Duodenal mucosa (tissue), 2 donors: Measurements from ENCODE around the gene HSPA2.

Experiments
- H3K27ac ChIP-seq: one replicate; pipeline ENCODE4 v1.7.0; 2013; ENCODE audit warnings: low read depth, low read length
- H3K27me3 ChIP-seq, 2 donors: one replicate each; pipeline ENCODE4 v1.7.0; 2013; ENCODE audit warnings: low read length in 2 of 2, control low read depth in 1 of 2; ENCODE audit not compliant: insufficient read depth in 2 of 2, control insufficient read depth in 1 of 2
- H3K36me3 ChIP-seq, 2 donors: one replicate each; pipeline ENCODE4 v1.7.0; 2013; ENCODE audit warnings: low read length in 2 of 2, control low read depth in 1 of 2; ENCODE audit not compliant: insufficient read depth in 2 of 2, control insufficient read depth in 1 of 2
- H3K4me1 ChIP-seq, 2 donors: one replicate each; pipeline ENCODE4 v1.7.0; 2013; ENCODE audit warnings: low read length in 2 of 2, control low read depth in 1 of 2; ENCODE audit not compliant: insufficient read depth in 2 of 2, control insufficient read depth in 1 of 2
- H3K4me3 ChIP-seq, 2 donors: one replicate each; pipeline ENCODE4 v1.7.0; 2013; ENCODE audit warnings: low read length in 2 of 2, low read depth in 1 of 2
- H3K9ac ChIP-seq, 2 donors: one replicate each; pipeline ENCODE4 v1.7.0; 2013; ENCODE audit warnings: low read length in 2 of 2, low read depth in 1 of 2
- H3K9me3 ChIP-seq, 2 donors: one replicate each; pipeline ENCODE4 v1.7.0; 2013; ENCODE audit warnings: low read length in 2 of 2, control low read depth in 1 of 2; ENCODE audit not compliant: control insufficient read depth in 1 of 2

The HSPA2 gene

DNA sequence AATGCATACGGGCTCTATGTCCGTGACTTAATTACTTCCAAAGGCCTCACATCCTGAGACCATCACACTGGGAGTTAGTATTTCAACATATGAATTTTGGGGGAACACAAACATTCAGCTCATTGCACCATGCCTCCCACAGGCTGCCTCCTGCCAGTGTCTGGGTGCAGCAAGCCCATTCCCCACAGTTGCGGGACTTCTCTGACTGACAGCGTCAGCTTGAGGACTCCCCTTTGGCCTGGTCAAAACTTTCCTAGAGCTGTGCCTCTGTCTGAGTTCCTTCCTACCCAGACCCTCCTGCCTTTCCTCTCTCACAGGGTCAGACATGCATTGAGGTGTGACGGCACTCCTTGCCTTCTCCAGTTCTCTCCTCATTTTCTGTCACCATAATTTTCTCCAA, 36.7 kb downstream of the HSPA2 start:
- no peaks in the 10 kb centered on the region for H3K36me3 ChIP-seq
- H3K9ac ChIP-seq: no peak overlapping the region
- H3K9me3 ChIP-seq: no peaks in the 10 kb centered on the region
- no peaks in the 10 kb centered on the region for H3K4me1 ChIP-seq
- H3K4me3 ChIP-seq: no peak overlapping the region
- H3K27ac ChIP-seq: no peak overlapping the region
- H3K27me3 ChIP-seq: no peaks in the 10 kb centered on the region

DNA sequence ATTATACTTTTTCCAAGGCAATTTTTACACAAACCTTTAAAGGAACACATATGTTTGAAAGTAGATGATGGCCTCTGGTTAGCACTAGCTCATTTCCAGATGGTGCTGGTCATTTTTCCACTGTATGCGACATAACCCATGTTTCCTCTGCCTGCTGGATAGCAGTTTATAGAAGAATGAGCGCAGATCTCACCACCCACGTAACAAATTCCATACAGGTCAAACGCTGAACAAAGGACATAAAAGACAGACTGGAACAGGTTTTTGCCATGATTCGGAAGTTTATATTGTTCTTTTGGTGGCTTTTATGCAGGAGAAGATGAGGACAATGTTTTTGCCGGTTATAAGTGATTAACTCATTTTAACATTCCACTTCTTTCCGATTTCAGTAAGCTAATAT, 39.9 kb downstream of the HSPA2 start:
- no peaks in the 10 kb centered on the region for H3K9me3 ChIP-seq
- no peak overlapping the region for H3K9ac ChIP-seq
- no peak overlapping the region for H3K27ac ChIP-seq
- no peaks in the 10 kb centered on the region for H3K27me3 ChIP-seq
- H3K36me3 ChIP-seq: no peaks in the 10 kb centered on the region
- no peaks in the 10 kb centered on the region for H3K4me1 ChIP-seq
- no peak overlapping the region for H3K4me3 ChIP-seq

DNA sequence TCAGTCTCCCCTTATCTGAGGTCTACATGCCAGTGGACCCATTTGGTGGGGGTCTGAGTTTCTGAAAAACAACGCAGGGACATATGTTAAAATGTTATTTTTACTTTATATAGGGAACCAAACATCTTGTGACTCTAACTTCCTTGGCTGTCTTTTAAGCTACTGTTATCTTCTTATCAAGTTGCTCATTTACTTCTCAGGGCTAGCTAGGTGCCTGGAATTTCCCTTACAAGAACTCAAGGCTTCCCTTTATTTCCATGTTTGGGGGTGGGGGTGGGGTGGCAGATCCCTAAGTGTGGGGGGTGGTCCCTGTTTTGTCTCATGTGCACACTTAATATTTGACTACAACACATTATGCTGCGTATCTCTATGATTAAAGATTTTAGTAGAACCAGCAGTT, 40.8 kb downstream of the HSPA2 start:
- H3K9ac ChIP-seq: no peak overlapping the region
- no peaks in the 10 kb centered on the region for H3K27me3 ChIP-seq
- no peaks in the 10 kb centered on the region for H3K9me3 ChIP-seq
- H3K36me3 ChIP-seq: no peaks in the 10 kb centered on the region
- H3K4me3 ChIP-seq: no peak overlapping the region
- H3K27ac ChIP-seq: no peak overlapping the region
- H3K4me1 ChIP-seq: no peaks in the 10 kb centered on the region

DNA sequence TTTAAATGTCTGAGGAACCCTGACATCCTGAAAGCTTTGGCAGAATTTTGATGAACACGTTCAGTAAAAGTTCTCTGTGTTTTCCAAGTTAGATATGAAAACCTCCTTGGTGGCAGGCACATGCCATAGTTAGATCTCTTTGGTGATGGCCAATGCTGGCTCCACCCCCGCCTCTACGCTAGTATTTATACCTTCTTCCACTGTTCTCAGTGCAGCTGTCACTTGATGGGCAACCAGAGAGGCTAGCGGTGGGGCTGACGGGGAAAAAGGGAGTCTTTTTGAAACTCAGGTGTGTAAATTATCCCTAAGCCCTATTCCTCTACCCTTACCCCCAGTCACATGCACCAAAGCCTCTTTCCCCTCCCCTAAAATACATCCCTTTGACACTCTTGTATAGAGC, 41.3 kb downstream of the HSPA2 start:
- H3K27me3 ChIP-seq: no peaks in the 10 kb centered on the region
- no peak overlapping the region for H3K27ac ChIP-seq
- H3K9ac ChIP-seq: no peak overlapping the region
- no peaks in the 10 kb centered on the region for H3K36me3 ChIP-seq
- H3K4me1 ChIP-seq: no peaks in the 10 kb centered on the region
- no peak overlapping the region for H3K4me3 ChIP-seq
- H3K9me3 ChIP-seq: no peaks in the 10 kb centered on the region

DNA sequence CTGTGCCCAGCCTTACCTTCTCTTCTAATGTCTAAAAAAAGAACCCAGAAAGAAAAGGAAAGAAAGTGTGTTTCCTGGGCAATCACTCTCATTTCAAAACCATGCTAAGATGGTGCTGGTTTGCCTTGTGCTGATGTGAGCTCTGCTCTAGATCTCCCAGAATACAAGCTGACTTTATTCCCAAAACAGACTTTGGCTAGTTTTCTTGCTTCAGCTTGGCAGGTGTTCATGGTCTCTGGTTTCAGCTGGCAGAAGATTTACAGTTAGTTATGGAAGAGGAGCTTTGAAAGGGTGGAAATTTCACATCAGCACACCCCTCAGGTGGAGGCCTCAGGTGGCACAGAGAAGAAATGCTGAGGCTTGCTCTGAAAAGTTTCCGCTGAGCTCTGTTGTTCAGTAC, 43.6 kb downstream of the HSPA2 start:
- H3K9me3 ChIP-seq: no peaks in the 10 kb centered on the region
- H3K27me3 ChIP-seq: no peaks in the 10 kb centered on the region
- H3K4me1 ChIP-seq: no peaks in the 10 kb centered on the region
- H3K27ac ChIP-seq: no peak overlapping the region
- H3K9ac ChIP-seq: no peak overlapping the region
- no peak overlapping the region for H3K4me3 ChIP-seq
- no peaks in the 10 kb centered on the region for H3K36me3 ChIP-seq

DNA sequence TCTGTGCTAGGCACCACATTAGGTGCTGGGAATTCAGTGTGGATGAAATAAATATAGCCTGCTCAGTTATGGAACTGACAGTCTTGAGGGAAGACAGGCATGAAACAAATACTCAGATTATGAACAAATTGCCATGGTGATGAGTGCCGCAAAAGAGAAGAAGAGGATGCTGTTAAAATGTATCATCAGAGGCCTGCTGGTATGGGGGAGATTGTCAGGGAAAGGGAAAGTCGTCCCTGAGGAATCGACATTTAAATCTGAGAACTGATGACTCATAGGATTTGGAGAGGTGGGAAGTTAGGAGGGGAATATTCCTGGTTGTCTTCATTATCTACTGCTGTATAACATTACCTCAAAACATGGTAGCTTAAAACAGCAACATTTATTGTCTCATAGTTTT, 51.3 kb downstream of the HSPA2 start:
- H3K4me1 ChIP-seq: no peaks in the 10 kb centered on the region
- no peaks in the 10 kb centered on the region for H3K36me3 ChIP-seq
- no peak overlapping the region for H3K4me3 ChIP-seq
- H3K9me3 ChIP-seq: no peaks in the 10 kb centered on the region
- no peak overlapping the region for H3K9ac ChIP-seq
- H3K27me3 ChIP-seq: no peaks in the 10 kb centered on the region
- no peak overlapping the region for H3K27ac ChIP-seq
